ENCODE results near the gene TAS2R9.
A peak's percentile ranks its signal among the peaks of the same experiment; 100 is the strongest.

DNA sequence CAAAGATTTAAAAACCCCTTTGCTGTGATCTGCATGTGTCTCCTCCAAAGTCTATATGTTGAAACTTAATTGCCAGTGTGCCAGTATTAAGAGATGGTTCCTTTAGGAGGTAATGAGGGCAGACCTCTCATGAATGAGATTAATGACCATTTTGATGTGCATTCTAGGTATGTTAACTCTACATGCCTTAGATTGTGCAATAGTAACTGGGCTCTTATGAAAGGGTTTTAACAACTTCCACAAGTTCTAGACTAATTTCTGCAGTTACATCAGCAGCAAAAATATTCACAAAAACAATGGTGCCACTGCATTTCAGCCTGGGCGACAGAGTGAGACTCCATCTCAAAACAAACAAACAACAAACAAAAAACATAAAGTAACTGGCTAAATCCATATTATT is 20.0 kb upstream of the TAS2R9 start:
- TF ChIP-seq FOXM1 (IDR thresholded peaks at IDR 0.05; ENCODE audit: borderline replicate concordance, low read depth) (no peak), TEAD4 (IDR thresholded peaks at IDR 0.05) (no peak), EP300 (IDR thresholded peaks at IDR 0.05; ENCODE audit: borderline replicate concordance) (no peak), TAF1 (IDR thresholded peaks at IDR 0.05; ENCODE audit: low read depth) (no peak), NFIC (IDR thresholded peaks at IDR 0.05) (no peak), YY1 (IDR thresholded peaks at IDR 0.05; ENCODE audit: low read depth) (no peak), RAD21 (IDR thresholded peaks at IDR 0.05; ENCODE audit: low read depth) (no peak), CEBPB (IDR thresholded peaks at IDR 0.05) (peak; percentile 91), TCF12 (IDR thresholded peaks at IDR 0.05; ENCODE audit: low read depth) (no peak)
- TF ChIP-seq, protein P1, sequence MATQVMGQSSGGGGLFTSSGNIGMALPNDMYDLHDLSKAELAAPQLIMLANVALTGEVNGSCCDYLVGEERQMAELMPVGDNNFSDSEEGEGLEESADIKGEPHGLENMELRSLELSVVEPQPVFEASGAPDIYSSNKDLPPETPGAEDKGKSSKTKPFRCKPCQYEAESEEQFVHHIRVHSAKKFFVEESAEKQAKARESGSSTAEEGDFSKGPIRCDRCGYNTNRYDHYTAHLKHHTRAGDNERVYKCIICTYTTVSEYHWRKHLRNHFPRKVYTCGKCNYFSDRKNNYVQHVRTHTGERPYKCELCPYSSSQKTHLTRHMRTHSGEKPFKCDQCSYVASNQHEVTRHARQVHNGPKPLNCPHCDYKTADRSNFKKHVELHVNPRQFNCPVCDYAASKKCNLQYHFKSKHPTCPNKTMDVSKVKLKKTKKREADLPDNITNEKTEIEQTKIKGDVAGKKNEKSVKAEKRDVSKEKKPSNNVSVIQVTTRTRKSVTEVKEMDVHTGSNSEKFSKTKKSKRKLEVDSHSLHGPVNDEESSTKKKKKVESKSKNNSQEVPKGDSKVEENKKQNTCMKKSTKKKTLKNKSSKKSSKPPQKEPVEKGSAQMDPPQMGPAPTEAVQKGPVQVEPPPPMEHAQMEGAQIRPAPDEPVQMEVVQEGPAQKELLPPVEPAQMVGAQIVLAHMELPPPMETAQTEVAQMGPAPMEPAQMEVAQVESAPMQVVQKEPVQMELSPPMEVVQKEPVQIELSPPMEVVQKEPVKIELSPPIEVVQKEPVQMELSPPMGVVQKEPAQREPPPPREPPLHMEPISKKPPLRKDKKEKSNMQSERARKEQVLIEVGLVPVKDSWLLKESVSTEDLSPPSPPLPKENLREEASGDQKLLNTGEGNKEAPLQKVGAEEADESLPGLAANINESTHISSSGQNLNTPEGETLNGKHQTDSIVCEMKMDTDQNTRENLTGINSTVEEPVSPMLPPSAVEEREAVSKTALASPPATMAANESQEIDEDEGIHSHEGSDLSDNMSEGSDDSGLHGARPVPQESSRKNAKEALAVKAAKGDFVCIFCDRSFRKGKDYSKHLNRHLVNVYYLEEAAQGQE (IDR thresholded peaks at IDR 0.05; ENCODE audit: low read depth), result no peak
- TF ChIP-seq, protein P2, sequence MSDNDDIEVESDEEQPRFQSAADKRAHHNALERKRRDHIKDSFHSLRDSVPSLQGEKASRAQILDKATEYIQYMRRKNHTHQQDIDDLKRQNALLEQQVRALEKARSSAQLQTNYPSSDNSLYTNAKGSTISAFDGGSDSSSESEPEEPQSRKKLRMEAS (IDR thresholded peaks at IDR 0.05), result no peak

All from Ishikawa (cell line).